Right renal cortex interstitium (tissue), 3 donors: ENCODE data around the gene CTAGE9. TPM values are rescaled to one million over a fixed set of nuclear protein-coding genes. Genes with fewer than 3 reads are reported as not detected.
"Not testable (repeated sequence)": the region's sequence is repeated elsewhere in the genome, so short reads cannot be mapped to it uniquely, and the experiment has no call there.

Experiments used
- DNase-seq, 3 donors: peaks; one replicate each; pipeline ENCODE4 v3.0.0-alpha.2; 2013; ENCODE audit warnings: low read depth in 3 of 3, low spot score in 2 of 3
- polyA plus RNA-seq, 3 donors: library from polyadenylated mRNA; unstranded; fragments of 120-200 nt; gene quantifications; one replicate each; pipeline ENCODE4 v1.2.1, GENCODE V29; 2013; ENCODE audit not compliant: insufficient read length in 3 of 3

Gene CTAGE9
- polyA plus RNA-seq: not detected

GRCh38 chr6:131710917-131711316, at the start of gene CTAGE9:
Gene CTAGE9, minus strand, starts transcription at chr6:131711017. Its CDS starts 0 bp downstream, at chr6:131711017.
- not testable (repeated sequence) for DNase-seq

GRCh38 chr6:131758920-131759319, 48.1 kb upstream of the CTAGE9 start:
- DNase-seq: no peak

GRCh38 chr6:131756039-131756438, 45.2 kb upstream of the CTAGE9 start:
- DNase-seq: no peak

GRCh38 chr6:131755597-131755996, 44.8 kb upstream of the CTAGE9 start:
- DNase-seq: no peak

GRCh38 chr6:131754715-131755567, 44.1 kb upstream of the CTAGE9 start:
- no peak for DNase-seq

GRCh38 chr6:131754088-131754487, 43.3 kb upstream of the CTAGE9 start:
- no peak for DNase-seq

- not testable (repeated sequence) for DNase-seq
Observed at GRCh38 chr6:131751012-131751715, 40.3 kb upstream of the CTAGE9 start.

- DNase-seq: no peak
Observed at GRCh38 chr6:131749023-131749422, 38.2 kb upstream of the CTAGE9 start.

- DNase-seq: no peak
Observed at GRCh38 chr6:131747821-131748353, 37.1 kb upstream of the CTAGE9 start.

- no peak for DNase-seq
Observed at GRCh38 chr6:131745476-131745875, 34.7 kb upstream of the CTAGE9 start.

- no peak for DNase-seq
Observed at GRCh38 chr6:131744432-131745287, 33.8 kb upstream of the CTAGE9 start.

GRCh38 chr6:131741688-131742393, 31.0 kb upstream of the CTAGE9 start:
- DNase-seq: no peak

- no peak for DNase-seq
Observed at GRCh38 chr6:131740161-131740560, 29.3 kb upstream of the CTAGE9 start.

- DNase-seq: no peak
Observed at GRCh38 chr6:131739136-131739535, 28.3 kb upstream of the CTAGE9 start.

GRCh38 chr6:131736811-131737210, 26.0 kb upstream of the CTAGE9 start:
- no peak for DNase-seq

GRCh38 chr6:131736003-131736596, 25.3 kb upstream of the CTAGE9 start:
- DNase-seq: no peak

GRCh38 chr6:131733376-131734016, 22.7 kb upstream of the CTAGE9 start:
- DNase-seq: no peak

- DNase-seq: no peak
Observed at GRCh38 chr6:131731224-131731623, 20.4 kb upstream of the CTAGE9 start.

GRCh38 chr6:131730264-131730663, 19.4 kb upstream of the CTAGE9 start:
- DNase-seq: no peak
